ENCODE results near the gene SNAI1.

The SNAI1 gene

GRCh38 chr20:49982346-49983122 lies at the start of gene SNAI1:
TSS of gene SNAI1 (plus strand) at chr20:49982980. CDS start at chr20:49983060, 80 bp downstream.
- DNase-seq (ENCODE audit: low read depth) = peak; percentile 89
- peak; percentile 47 for TF ChIP-seq CTCF (IDR thresholded peaks at IDR 0.05; ENCODE audit: insufficient read depth, low read depth, low read length, missing control alignments)
- peak within 1 kb of the TSS; percentile 45 for H3K4me3 ChIP-seq (ENCODE audit: low read depth, low read length)

- TF ChIP-seq CTCF (IDR thresholded peaks at IDR 0.05; ENCODE audit: insufficient read depth, low read depth, low read length, missing control alignments) = no peak
- no peak for DNase-seq (ENCODE audit: low read depth)
- peak overlapping the region; percentile 44 for H3K4me3 ChIP-seq (ENCODE audit: low read depth, low read length)
These were observed 47.0 kb upstream of the SNAI1 start for GRCh38 chr20:49935746-49936152.

- peak within 1 kb of the TSS; percentile 95 for H3K4me3 ChIP-seq (ENCODE audit: low read depth, low read length)
- peak; percentile 95 for DNase-seq (ENCODE audit: low read depth)
- no peak for TF ChIP-seq CTCF (IDR thresholded peaks at IDR 0.05; ENCODE audit: insufficient read depth, low read depth, low read length, missing control alignments)
These were observed 46.4 kb upstream of the SNAI1 start, which contains the start of gene RNF114 for GRCh38 chr20:49936153-49937026. TSS of gene RNF114 (plus strand) at chr20:49936397. CDS start at chr20:49936413, 16 bp downstream.

GRCh38 chr20:49937027-49937929 lies 45.5 kb upstream of the SNAI1 start:
- DNase-seq (ENCODE audit: low read depth) = peak; percentile 15
- peak overlapping the region; percentile 95 for H3K4me3 ChIP-seq (ENCODE audit: low read depth, low read length)
- TF ChIP-seq CTCF (IDR thresholded peaks at IDR 0.05; ENCODE audit: insufficient read depth, low read depth, low read length, missing control alignments) = no peak

- no peak overlapping the region for H3K4me3 ChIP-seq (ENCODE audit: low read depth, low read length)
These were observed 44.3 kb upstream of the SNAI1 start for GRCh38 chr20:49938173-49939163.

More at GRCh38 chr20:49938173-49939163, 44.3 kb upstream of the SNAI1 start:
- no peak for DNase-seq (ENCODE audit: low read depth)
- TF ChIP-seq CTCF (IDR thresholded peaks at IDR 0.05; ENCODE audit: insufficient read depth, low read depth, low read length, missing control alignments) = no peak

Data from GM12865 (cell line).